ENCODE results near the gene PRPH2. TPM values are rescaled to one million over a fixed set of nuclear protein-coding genes. Genes with fewer than 3 reads are reported as not detected.
A peak's percentile ranks its signal among the peaks of the same experiment; 100 is the strongest.
"Not testable (repeated sequence)": the region's sequence is repeated elsewhere in the genome, so short reads cannot be mapped to it uniquely, and the experiment has no call there.

The PRPH2 gene
- total RNA-seq, 4 donors from 2014 or later, result 0.67 to 9.9 (median 1.3) TPM; not detected in 1

DNA sequence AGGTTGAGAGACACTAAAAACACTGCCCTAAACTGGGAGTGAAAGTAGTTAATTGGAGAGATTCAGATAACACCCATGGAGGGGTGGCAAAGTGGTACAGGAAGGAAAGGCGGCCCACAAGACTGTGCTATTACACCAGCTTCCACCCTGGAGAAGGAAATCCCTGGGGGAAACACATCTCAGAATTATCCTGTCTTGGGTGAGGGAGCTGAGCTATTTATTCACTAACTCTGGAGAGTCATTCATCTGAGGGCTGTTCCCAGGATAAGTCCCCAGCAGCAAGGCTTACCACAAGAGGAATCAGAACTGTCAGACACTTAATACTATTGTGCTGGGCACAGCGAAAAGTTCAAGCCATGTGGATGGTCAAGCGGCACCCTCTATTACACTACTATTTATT, 13.6 kb upstream of the PRPH2 start:
- Histone ChIP-seq H3K4me3 (no peak overlapping the region), H3K9me3 (no peaks in the 10 kb centered on the region), H3K27ac (no peak overlapping the region), H3K36me3 (no peaks in the 10 kb centered on the region), H3K27me3 (no peaks in the 10 kb centered on the region), H3K4me1 (no peaks in the 10 kb centered on the region)
- no peak for DNase-seq
- TF ChIP-seq POLR2A (IDR thresholded peaks at IDR 0.05), result no peak
- TF ChIP-seq, protein P1, sequence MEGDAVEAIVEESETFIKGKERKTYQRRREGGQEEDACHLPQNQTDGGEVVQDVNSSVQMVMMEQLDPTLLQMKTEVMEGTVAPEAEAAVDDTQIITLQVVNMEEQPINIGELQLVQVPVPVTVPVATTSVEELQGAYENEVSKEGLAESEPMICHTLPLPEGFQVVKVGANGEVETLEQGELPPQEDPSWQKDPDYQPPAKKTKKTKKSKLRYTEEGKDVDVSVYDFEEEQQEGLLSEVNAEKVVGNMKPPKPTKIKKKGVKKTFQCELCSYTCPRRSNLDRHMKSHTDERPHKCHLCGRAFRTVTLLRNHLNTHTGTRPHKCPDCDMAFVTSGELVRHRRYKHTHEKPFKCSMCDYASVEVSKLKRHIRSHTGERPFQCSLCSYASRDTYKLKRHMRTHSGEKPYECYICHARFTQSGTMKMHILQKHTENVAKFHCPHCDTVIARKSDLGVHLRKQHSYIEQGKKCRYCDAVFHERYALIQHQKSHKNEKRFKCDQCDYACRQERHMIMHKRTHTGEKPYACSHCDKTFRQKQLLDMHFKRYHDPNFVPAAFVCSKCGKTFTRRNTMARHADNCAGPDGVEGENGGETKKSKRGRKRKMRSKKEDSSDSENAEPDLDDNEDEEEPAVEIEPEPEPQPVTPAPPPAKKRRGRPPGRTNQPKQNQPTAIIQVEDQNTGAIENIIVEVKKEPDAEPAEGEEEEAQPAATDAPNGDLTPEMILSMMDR (IDR thresholded peaks at IDR 0.05), result no peak

GRCh38 chr6:42733867-42734481, 11.6 kb upstream of the PRPH2 start:
- H3K27ac ChIP-seq, H3K27me3 ChIP-seq, H3K36me3 ChIP-seq, DNase-seq, H3K4me3 ChIP-seq, H3K9me3 ChIP-seq, H3K4me1 ChIP-seq: not testable (repeated sequence)

- Histone ChIP-seq H3K36me3 (no peaks in the 10 kb centered on the region), H3K27me3 (no peaks in the 10 kb centered on the region), H3K27ac (no peak overlapping the region), H3K4me1 (no peaks in the 10 kb centered on the region), H3K4me3 (no peak overlapping the region), H3K9me3 (no peaks in the 10 kb centered on the region)
- TF ChIP-seq, protein P1 (IDR thresholded peaks at IDR 0.05), result no peak
- TF ChIP-seq POLR2A (IDR thresholded peaks at IDR 0.05), result no peak
- DNase-seq, result peak in 1 of 3 donors; percentile 54
Observed at GRCh38 chr6:42729731-42730130, 7.3 kb upstream of the PRPH2 start.

DNA sequence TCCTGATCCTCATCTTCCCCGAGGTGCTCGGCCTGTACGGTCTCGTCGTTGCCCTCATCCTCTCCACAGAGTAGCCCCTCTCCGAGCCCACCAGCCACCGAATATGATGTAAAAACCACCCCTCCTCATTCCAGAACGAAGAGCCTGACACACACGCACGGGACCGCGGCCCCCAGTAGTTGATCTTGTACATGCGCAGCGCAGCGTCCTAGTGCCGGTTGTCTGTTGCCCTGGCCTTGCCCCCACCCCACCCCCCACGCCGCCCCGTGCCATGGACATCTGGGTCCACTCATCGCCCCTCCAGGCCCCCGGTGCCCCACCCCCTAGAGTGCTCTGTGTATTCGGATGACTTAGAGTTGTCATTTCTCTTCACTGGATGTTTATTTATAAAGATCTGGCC, 5.2 kb upstream of the PRPH2 start:
- no peak for DNase-seq
- H3K4me1 ChIP-seq, result no peaks in the 10 kb centered on the region
- H3K27ac ChIP-seq, result peak overlapping the region; percentile 50 to 83 (median 76)
- no peaks in the 10 kb centered on the region for H3K27me3 ChIP-seq
- H3K4me3 ChIP-seq, result peak overlapping the region in 3 of 4 donors; percentile 48 to 52 (median 50)
- H3K9me3 ChIP-seq, result no peaks in the 10 kb centered on the region
- TF ChIP-seq, protein P1 (IDR thresholded peaks at IDR 0.05), result no peak
- TF ChIP-seq POLR2A (IDR thresholded peaks at IDR 0.05), result no peak
- H3K36me3 ChIP-seq, result no peaks in the 10 kb centered on the region

GRCh38 chr6:42727087-42727611, 4.8 kb upstream of the PRPH2 start:
- TF ChIP-seq, protein P1 (IDR thresholded peaks at IDR 0.05), result no peak
- no peak for TF ChIP-seq POLR2A (IDR thresholded peaks at IDR 0.05)
- Histone ChIP-seq H3K4me3 (peak overlapping the region; percentile 27 to 52 (median 49)), H3K27me3 (no peaks in the 10 kb centered on the region), H3K27ac (peak overlapping the region; percentile 50 to 83 (median 76)), H3K4me1 (no peaks in the 10 kb centered on the region), H3K9me3 (no peaks in the 10 kb centered on the region), H3K36me3 (no peaks in the 10 kb centered on the region)
- peak in 2 of 3 donors; percentile 56 for DNase-seq

DNA sequence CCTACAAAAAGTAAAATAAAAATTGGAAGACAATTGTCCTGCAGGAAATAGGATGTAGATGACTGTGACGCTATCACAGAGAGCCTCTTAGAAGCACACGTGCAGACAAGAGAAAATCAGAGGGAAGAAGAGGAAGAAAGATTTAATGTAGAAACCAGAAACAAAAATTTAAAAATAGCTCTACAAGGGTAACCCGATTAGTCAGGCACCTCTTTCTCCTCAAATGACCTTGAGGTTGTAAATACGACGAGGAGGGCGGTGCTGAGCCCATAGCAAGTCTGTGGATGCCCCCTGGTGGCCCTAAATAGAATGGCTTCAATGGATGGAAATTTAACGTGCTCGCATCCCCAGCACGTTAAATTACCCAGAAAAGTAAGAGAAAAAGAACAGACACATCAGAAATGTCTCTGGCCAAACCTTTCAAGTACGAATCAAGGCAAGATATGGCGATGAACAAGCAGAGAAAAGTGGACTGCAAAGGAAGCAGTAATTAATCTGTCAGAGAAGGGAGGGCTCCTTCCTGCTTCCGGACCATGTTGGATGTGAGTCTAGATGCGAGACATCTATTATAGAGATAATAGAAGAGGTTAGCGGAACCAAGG, 4.2 kb upstream of the PRPH2 start:
- Histone ChIP-seq H3K9me3 (no peaks in the 10 kb centered on the region), H3K27ac (peak overlapping the region; percentile 50 to 83 (median 76)), H3K36me3 (no peaks in the 10 kb centered on the region), H3K27me3 (no peaks in the 10 kb centered on the region), H3K4me3 (peak overlapping the region; percentile 27 to 52 (median 49)), H3K4me1 (no peaks in the 10 kb centered on the region)
- peak in 2 of 3 donors; percentile 79 to 90 for DNase-seq
- TF ChIP-seq, protein P1 (IDR thresholded peaks at IDR 0.05), result peak; percentile 82 to 97 (median 90)
- no peak for TF ChIP-seq POLR2A (IDR thresholded peaks at IDR 0.05)

Measured in Peyer's patch (tissue), 4 donors.